NCI-H2107 treated with DMSO at 0.1 percent for 48 hours (cell line): ENCODE results near the gene VTN.

Source experiments
- DNase-seq: peaks from one replicate; lab custom pipeline; 2025; ENCODE audit not compliant: unreplicated experiment; lab: John Stamatoyannopoulos, UW

VTN gene

DNA sequence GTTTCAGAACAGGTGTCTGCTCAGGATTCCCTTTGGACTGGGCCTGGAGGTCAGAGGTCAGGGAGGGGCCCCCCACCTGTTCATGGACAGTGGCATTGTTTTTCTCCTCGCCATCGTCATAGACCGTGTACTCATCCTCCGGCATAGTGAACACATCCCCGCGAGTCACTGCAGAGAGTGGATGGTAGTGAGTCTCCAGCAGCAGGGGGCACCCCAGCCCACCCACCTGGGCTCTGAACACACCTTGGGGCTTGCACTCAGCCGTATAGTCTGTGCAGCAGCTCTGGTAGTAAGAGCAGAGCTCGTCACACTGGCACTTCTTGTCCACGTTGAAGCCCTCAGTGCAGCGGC, 448 bp downstream of the VTN start:
- DNase-seq = no peak

DNA sequence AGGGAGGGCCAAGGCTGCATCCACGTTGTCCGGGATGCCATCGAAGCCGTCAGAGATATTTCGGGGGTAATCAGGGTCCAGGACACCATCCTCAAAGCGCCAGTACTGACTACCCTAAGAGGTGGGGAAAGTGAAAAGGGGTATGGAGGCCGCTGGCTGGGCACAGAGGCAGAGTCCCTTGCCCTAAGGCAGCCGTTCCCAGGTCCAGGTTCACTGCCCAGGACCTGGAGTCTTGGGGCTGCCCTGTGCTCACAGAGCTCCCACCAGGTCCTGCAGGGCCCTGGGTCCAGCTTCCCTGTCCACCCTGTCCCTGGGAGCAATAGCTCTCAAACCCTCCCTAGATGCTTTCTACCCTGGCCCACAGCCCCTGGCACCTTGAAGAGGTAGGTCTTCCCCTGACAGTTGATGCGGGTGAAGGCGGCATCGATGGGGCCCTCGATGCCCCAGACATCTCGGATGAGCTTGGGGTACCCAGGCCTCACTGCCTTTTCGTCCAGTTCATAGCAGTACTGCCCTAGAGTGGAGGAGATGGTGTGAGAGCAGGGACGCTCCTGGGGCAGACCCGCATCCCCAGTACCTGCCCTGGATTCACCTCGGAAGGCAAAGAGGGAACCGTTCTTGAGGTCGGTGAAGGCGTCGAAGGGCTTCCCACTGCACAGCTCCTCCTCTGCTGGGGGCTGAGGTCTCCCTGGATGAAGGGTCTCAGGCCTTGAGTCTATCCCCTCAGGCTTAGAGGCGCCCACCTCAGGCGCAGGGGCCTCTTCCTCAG, 1.0 kb downstream of the VTN start:
- DNase-seq = no peak

DNA sequence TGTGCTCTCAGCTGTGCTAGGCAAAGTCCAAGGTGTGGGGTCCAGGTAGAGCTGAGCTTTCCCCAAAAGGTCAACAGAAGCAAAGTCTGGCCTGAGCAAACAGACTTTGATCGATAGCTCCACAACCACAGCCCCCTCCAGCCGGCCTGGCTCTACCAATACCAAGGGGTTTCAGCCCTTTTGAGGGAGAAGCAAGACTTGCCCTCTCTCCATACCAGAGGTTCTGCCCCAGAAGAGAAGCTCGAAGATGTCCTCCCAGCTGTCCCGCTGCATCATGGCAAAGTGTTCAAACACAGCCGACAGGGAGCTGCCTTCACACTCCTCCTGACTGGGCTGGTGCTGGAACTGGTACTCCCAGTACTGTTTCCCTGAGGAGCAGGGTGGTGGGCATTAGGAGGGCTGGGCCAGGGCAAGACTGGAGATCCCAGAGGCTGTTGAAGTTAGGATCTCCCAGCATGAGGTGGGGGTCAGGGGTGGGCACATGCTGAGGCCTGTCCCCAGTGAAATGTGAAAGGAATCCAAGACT, 1.7 kb downstream of the VTN start:
- DNase-seq = no peak

DNA sequence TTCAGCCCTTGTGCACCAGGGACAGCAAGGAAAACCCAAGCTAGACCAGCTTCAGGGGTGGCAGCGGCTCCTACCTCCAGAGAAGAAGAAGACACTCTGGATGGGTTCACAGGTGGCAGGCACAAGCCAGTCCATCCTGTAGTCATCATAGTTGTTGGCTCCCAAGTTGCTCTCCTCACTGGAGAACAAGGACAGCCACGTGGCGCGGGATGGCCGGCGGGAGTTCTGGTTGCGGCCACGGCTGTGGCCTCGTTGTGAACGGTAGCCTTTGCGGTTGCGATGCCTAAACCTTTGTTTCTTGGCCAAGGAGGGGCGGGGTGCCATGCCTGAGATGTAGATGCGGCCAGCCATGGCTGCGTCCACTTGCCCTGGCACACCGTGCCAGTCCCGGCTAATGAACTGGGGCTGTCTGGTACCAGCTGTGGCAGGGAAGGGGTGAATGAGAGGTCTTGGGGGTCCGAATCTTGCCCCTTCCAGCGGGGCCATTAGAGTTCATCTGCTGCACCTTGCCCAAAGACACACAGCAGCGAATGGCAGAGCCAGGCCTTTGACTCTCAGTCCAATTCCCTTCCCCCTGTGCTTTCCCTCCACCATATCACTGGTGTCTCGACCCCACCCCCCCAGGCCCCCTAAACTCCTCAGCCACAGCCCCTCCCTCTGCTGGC, 2.3 kb downstream of the VTN start:
- DNase-seq = no peak

DNA sequence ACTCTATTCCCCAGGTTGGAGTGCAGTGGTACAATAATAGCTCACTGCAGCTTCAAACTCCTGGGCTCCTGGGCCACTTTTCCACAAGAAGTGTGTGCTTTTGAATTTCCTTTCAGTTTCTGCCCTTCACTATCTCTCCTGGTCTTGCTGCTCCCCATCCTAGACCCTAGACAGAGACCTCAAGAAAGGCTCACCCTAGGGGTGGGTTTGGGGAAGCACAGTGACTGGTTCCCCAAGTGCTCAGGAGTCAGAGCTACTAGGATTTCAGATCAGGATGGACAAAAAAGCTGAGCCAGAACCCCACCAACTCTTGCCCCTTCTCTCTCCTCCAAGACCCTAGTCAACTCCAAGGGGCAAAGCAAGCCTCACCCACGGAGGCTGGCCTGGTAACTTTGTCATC, 3.5 kb downstream of the VTN start:
- DNase-seq = no peak

DNA sequence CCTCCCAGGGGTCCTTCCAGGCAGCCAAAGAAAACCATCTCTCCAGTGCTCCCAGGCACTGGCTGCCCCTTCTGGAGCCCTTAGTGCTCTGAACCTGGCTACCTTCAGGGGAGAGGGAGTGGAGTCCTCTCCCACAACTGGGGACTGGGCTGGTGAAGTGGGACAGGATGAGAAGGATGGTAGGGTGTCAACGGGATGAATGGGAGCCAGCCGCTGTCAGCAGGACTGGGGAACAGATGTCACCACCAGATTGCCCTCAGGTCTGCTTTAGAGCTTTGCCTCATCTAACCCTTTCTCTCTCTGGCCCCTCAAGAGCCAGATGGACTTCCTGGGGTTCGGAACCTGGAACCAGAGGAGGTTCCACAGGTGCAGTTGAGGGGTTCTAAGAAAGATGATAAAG, 4.6 kb downstream of the VTN start:
- DNase-seq = no peak

DNA sequence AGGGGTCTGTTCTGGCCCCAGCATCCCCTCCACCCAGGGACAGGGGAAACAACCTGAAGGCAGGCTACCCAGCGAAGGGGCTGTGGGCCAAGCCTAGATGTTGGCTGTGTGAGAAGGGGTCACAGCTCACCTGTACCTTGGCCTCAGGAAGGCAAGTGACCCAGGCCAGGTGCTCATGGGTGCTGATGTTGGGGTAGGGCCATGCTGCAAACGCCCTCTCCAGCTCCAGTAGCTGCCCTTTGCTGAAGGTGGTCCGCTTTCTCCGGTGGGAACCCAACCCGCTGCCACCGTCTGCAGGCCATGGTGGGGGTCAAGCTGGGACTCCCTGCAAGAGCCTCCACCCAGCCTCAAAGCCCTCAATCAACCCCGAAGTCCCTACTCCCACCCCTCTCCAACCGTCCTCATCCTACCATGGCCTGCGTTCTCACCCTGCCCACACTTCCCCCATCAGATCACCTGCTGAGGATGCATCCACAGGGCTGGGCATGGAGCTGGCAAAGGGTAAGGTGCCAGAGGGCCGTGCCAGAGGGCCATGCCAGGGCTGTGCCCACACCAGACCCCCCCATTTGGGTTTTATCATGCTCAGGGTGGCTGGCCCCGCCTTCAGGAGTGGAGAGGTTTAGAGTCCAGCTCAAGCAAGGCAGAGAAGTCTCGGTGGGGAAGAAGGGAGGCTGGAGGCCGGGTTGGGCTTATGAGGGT, 5.3 kb downstream of the VTN start, which contains the start of gene SEBOX:
SEBOX (minus strand) TSS at position 535 of the 699 bp plus-strand sequence; CDS start at position 487, 48 bp downstream.
- DNase-seq = no peak

DNA sequence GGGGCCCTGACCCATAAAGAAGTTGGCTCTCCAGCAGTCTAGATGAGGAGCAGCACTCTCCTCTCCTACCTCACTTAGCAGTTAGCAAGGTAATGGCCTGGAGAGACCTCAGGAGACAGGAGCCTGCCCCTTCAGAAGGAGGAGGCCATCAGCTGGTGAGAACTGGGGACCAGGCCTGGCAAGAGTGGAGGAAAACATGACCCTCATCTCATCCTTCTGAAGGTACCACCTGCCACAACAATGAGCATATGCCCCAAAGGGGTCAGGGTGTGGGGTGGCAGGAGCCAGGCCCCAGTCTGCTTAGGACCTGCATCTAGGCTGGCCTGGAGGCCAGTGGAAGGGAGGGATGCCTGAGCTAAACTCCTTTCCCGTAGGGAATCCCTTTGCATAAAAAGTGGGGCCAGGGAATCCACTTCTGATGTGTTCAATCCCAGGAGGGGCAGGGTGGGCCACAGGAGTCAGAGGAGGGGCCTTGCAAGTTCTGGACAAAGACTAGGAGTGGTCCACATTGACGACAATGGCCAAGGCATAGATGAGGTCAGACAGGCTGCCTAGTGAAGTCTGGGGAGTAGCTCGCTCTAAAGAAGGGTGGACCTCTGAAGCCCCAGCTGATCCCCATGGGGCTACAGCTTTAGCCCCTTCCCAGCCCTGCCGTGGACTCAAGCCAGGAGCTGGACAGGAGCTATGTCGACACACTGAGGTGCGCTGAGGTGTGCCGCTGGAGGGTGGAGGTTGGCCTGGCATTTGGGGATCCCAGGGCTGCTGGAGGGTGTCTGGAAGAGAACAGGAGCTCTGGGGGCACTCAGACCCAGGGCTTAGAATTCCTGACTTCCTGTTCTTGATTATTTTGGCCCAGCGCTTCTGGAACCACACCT, 6.1 kb downstream of the VTN start:
- DNase-seq = no peak

DNA sequence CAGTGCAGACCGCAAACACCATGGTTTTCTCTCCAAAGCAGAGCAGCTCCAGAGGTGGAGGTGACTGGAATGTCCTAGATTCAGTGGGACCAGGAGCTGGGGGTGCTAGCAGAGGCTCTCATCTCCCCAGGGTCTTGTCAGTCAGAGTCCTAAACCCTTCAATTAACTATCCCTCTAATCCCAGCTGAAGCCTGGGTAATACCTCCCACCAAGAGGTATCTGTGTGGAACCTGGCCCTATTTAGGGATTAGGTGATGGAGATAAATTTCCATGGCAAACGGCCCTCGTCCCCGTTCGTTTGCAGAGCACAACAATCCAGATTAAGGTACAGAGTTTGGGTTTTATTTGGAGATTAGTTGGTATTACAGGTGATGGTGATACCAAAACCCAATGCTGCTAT, 6.9 kb downstream of the VTN start:
- DNase-seq = no peak

DNA sequence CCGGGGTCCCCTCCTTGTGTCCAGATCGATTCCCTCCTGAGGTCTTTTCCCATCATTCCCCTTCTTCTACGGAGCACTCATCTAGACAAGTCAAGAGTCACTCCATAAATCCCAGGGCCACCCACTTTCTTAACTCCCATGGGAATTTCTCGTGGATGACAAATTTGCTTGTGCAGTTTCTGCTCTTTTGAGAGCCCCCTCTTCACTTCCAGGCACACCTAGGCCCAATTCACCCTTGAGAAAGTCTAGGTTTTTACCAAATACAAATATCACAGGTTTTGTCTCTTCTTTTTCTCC, 12.3 kb downstream of the VTN start:
- DNase-seq = no peak

DNA sequence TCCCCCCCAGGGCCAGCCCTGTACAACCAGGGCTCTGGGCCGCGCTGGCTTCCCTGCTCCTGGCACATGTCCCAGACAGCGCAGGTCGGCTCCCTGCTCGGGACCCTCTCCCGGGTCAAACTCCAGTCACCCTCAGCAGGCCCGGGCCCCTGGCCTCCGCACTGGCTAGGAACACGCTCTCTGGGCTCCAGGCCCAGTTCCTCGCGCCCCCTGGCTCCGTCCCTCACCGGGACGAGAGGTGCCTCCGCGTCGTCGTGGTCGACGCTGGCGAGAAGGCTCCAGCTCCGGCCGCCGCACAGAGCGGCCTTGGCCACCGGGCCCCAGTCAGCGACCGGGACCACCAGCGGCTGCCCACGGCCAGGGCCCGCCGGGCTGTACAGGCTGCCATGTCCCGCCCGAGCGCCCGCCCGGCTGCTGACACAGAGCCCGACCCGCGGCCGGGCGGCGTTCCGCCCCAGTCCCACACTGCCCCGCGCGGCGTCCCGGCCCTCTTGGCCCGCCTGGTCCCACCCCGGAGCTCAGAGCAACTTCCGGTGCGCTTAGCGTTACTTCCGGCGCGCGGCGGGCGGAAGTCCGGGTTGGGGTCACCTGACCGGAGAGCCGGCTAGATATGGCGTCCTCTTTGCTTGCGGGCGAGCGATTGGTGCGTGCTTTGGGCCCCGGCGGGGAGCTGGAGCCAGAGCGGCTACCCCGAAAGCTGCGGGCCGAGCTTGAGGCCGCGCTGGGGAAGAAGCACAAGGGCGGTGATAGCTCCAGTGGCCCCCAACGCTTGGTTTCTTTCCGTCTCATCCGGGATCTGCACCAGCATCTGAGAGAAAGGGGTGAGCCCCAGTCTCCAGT, 12.8 kb downstream of the VTN start, which contains the start of gene POLDIP2:
POLDIP2 (minus strand) TSS at position 467 of the 840 bp plus-strand sequence; CDS start at position 388, 79 bp downstream.
- DNase-seq = peak; percentile 73

DNA sequence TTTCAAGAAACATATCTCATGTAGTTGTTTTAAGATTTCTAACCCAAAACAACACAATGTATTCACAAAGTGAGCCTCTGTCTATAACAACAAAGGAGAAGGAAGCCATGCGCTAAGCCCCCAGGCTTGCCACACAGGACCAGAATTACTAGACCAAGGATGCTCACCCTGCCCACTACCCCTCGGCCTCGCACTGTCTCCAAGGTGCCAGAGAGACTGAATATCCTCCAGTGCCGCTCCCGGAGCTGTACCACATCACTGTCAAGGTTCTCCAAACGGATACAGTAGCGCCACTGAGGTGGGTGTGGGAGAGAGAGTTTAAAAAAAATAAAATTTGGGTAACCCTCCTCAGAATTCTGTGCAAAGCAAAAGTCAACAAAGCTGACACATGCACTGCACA, 19.8 kb downstream of the VTN start:
- no peak for DNase-seq

DNA sequence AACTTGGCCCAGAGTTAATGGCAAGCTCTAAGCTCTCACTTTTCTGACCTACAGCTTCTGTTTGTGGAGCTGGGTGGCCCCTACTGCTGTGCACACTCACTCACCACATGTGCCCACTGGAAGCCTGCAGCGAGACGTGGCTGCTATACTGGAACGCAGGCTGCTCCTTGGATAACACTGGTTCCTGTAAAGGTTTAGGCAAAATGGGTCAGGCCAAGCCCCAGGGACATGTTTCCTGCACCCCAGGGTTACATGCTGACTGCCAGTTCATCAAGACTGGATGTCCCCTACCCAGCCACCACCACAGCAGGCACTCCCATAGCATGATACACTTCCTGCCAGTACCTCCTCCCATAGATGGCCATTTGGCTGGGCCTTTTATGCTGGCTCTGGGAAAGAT, 21.1 kb downstream of the VTN start:
- DNase-seq = no peak

DNA sequence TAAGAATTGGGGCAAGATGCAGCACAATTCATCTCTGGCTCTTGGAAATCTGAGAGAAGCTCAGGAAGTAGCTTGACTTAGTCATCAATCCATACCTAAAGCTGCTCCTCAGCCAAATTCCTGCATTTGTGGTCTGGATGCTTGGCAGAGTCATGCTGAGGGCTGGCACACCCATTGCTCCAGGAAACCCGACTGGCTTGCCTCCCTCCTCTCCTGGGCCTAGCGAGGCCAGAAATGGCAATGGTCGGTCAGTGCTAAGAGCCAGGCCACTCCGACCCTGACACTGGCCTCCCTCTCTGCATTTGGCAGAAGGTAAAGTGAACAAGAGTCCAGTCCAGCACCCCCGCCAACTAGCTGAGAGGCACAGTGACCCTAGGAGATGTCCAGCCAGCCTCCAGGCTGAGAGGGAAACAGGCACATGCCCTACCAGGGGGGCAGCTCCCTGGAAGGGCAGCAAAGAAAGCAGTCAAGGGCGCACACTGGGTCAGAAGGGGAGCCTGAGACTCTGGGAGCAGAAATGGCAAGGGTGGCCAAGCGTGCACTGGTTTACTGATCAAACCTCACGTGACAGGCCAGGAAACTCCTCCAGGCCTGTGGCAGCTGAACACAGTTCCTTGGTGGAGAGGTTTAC, 22.7 kb downstream of the VTN start:
- DNase-seq = no peak

DNA sequence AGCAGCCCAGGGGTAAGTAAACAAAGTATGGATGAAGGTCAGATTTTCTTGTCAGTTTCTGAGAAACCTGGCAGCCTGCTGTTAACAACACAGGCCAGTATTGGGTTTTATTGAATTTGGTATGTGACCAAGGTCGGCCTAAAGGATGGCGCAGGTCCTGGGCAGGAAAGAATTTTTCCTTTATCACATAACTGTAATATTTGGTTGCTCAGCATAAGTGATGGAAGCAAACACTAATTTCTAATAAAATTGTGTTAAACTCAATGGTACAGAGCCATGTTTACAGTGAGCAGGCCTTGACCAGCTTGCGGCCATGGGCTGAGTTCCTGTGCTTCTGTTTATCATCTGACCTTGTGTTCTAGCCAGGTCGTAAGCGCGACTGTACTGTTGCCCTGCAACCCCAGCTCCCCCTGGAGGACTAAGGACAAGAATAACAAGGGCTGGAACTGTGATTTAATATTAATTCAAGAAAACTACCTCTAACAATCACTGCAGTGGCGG, 23.3 kb downstream of the VTN start:
- DNase-seq = no peak

DNA sequence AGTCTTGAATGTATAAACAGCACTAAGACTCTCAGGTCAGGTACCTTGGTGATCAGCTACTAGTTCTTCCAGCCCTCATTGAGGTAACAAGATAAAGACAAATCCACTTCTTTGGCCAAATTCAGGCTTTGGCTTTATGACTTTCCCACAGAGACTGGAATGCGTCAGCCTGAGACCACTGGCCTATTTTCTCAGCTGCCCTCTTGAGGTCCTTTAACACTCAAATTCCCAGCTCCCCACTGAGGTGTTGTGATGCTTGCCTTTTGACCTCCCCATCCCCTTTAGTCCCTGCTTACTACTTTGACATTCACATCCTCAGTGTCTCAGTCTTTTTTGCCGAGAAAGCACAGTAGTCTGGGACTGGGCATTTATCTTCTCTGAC, 23.9 kb downstream of the VTN start:
- no peak for DNase-seq

DNA sequence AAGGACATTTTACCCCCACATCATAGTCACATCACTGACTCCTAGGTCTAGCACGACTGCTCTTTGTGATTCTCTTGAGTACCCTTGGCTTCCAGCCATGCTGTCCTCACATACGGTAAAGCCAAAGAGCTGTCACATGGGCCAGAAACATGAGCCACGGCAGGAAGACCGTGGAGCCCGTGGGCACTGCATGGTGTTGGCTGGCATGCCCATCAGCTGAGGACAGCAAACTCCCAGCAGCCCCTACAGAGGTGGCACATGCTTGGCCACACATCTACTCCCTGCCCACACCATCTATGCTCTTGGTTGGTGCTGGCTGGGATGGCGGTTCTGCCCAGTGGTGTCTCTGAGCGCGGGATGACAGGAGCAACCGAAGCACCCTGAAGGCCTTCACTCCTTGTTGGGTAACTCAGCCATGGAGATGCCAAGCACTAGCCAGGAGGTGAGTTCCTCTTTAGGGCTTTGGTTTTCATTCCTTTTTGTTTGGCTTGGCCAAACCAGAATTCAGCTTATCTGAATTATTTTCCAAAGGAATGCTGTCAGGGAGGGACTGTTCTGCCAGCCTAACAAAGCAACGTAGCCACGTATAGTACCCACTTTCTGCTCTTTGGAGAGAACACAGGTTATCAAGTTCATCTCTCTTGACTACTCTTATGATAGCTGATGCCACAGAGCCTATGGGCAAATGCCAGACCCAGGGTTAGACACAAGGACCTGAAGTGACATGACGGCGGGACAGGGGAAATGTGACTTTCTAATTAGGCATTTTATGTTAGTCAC, 24.5 kb downstream of the VTN start:
- DNase-seq = peak; percentile 24

DNA sequence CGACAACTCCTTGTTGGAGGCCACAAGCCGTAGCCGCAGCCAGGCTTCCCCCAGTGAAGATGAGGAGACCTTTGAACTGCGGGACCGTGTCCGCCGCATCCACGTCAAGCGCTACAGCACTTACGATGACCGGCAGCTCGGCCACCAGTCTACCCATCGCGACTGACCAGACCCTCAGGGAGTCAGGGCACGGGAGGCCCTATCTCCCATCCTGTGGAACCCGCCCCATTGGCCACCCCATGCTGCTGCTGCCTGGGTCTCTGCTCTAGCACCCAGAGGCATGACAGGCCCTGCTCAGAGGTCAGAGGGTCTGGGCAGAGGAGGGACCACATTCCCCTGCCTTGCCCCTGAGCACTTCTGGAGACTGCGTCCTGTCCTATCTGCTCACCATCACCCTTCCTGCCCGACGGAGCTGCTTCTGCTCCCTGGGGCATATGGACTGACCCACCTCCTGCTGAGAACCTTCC, 25.6 kb downstream of the VTN start:
- DNase-seq = no peak

DNA sequence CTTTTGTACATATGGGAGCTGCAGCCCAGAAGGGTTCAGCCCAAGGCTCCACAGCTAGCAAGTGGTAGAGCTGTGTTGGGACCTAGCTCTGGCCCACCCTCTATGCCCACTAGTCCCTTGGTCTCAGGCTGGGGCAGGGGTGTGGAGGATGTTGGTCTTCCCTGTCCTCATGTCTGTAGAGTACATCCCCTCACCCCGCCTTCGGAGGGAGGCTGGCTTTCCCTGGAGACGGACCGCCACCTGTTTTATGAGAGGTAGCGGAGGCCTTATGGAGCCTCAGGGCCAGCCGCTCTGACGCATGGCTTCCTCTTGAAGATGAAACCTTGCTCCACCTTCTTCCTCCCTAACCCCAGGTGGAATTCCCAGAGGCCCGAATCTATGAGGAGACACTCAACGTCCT, 26.1 kb downstream of the VTN start:
- DNase-seq = no peak
